22Rv1 (cell line): Measurements from ENCODE around the gene FBXO31.

Source experiments
- H3K27ac ChIP-seq: fragments of 450-650 bp; 2 replicates; pipeline ENCODE4 v1.5.1; 2017
- CTCF ChIP-seq: fragments of 450-650 bp; IDR thresholded peaks from 2 replicates; pipeline ENCODE4 v1.5.1; 2017; ENCODE audit warnings: mild to moderate bottlenecking
- ZFX ChIP-seq: fragments of 450-650 bp; IDR thresholded peaks from 2 replicates; pipeline ENCODE4 v1.6.1; 2017; ENCODE audit warnings: antibody characterized with exemption, borderline replicate concordance

The FBXO31 gene

GRCh38 chr16:87383505-87384161 is at the start of gene FBXO31:
TSS of gene FBXO31 (minus strand) at chr16:87383776. CDS start at chr16:87383744, 32 bp downstream.
- peak within 1 kb of the TSS; percentile 76 for H3K27ac ChIP-seq
- TF ChIP-seq ZFX (no peak), CTCF (no peak)

GRCh38 chr16:87432330-87432915 is 48.8 kb upstream of the FBXO31 start:
- TF ChIP-seq ZFX (no peak), CTCF (no peak)
- no peak overlapping the region for H3K27ac ChIP-seq

- no peak overlapping the region for H3K27ac ChIP-seq
- TF ChIP-seq CTCF = no peak
- no peak for TF ChIP-seq ZFX
Measured at GRCh38 chr16:87431926-87432325, 48.4 kb upstream of the FBXO31 start.

- H3K27ac ChIP-seq = no peak overlapping the region
Measured at GRCh38 chr16:87426423-87427215, 43.0 kb upstream of the FBXO31 start.

GRCh38 chr16:87425941-87426340 is 42.4 kb upstream of the FBXO31 start:
- H3K27ac ChIP-seq = no peak overlapping the region
- TF ChIP-seq ZFX (no peak), CTCF (no peak)

More at GRCh38 chr16:87426423-87427215, 43.0 kb upstream of the FBXO31 start:
- TF ChIP-seq CTCF (no peak), ZFX (no peak)

- H3K27ac ChIP-seq = no peak overlapping the region
- no peak for TF ChIP-seq ZFX
- no peak for TF ChIP-seq CTCF
Measured at GRCh38 chr16:87424266-87424665, 40.7 kb upstream of the FBXO31 start.

- TF ChIP-seq CTCF (no peak), ZFX (no peak)
- no peak overlapping the region for H3K27ac ChIP-seq
Measured at GRCh38 chr16:87423429-87423828, 39.9 kb upstream of the FBXO31 start.
